ENCODE measurements around the gene EEFSEC. TPM values are rescaled to one million over a fixed set of nuclear protein-coding genes. Genes with fewer than 3 reads are reported as not detected.

Gene EEFSEC
- total and polyA plus RNA-seq, 2 experiments from 2014 or later, result 26.7 to 47.9 TPM

DNA sequence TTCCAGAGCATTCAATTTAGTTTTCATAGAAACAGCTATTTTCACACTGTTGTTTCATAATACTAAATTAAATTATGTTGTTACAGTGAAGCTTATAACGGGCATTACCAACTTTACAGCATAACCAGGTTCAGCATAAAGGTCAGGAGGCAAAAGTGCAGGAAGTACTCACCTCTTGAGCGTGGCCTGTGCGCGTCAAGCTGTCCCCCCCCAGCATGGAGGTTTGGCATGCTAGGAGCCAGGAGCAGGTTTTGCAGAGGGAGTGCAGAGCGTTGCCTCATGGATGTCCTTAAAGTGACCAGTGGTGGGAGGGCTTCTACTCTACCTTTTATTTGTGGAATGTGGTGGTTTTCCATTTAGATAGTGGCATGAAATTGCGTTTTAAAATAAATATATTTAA is 104.4 kb downstream of the EEFSEC start:
- H3K4me3 ChIP-seq, result no peak overlapping the region
- H3K27ac ChIP-seq, result no peak overlapping the region
- TF ChIP-seq, protein P1, sequence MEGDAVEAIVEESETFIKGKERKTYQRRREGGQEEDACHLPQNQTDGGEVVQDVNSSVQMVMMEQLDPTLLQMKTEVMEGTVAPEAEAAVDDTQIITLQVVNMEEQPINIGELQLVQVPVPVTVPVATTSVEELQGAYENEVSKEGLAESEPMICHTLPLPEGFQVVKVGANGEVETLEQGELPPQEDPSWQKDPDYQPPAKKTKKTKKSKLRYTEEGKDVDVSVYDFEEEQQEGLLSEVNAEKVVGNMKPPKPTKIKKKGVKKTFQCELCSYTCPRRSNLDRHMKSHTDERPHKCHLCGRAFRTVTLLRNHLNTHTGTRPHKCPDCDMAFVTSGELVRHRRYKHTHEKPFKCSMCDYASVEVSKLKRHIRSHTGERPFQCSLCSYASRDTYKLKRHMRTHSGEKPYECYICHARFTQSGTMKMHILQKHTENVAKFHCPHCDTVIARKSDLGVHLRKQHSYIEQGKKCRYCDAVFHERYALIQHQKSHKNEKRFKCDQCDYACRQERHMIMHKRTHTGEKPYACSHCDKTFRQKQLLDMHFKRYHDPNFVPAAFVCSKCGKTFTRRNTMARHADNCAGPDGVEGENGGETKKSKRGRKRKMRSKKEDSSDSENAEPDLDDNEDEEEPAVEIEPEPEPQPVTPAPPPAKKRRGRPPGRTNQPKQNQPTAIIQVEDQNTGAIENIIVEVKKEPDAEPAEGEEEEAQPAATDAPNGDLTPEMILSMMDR (IDR thresholded peaks at IDR 0.05; ENCODE audit: low read depth, low read length), result no peak
- H3K9me3 ChIP-seq (ENCODE audit: low read depth), result peaks cover 4% of the 10 kb centered on the region
- no peak for DNase-seq (ENCODE audit: low read depth in 1 of 2, low spot score in 1 of 2)
- H3K4me1 ChIP-seq (ENCODE audit: low read depth), result peaks cover 12% of the 10 kb centered on the region
- H3K27me3 ChIP-seq, result no peaks in the 10 kb centered on the region
- no peaks in the 10 kb centered on the region for H3K36me3 ChIP-seq

DNA sequence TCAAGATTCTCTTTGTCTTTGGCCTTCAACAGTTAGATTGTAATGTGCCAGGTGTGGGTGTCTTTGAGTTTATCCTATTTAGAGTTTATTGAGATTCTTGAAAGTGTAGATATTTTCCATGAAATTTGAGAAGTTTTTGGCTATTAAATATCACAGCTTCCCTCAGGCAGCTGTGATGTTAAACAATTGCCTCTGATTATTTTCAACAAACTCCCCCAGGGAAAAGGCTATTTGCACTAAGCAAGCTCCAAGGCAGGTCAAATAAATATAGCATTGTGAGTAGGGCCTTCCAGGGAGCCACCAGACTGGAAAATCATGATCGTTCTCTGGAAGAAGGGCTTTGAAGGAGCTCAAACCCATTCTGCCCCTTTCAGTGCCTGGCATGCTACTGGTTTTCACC is 107.0 kb downstream of the EEFSEC start:
- Histone ChIP-seq H3K9me3 (ENCODE audit: low read depth) (peaks cover 4% of the 10 kb centered on the region), H3K27ac (no peak overlapping the region), H3K27me3 (no peaks in the 10 kb centered on the region), H3K4me3 (no peak overlapping the region), H3K36me3 (no peaks in the 10 kb centered on the region), H3K4me1 (ENCODE audit: low read depth) (no peaks in the 10 kb centered on the region)
- DNase-seq (ENCODE audit: low read depth in 1 of 2, low spot score in 1 of 2), result no peak
- TF ChIP-seq, protein P1 (IDR thresholded peaks at IDR 0.05; ENCODE audit: low read depth, low read length), result no peak

DNA sequence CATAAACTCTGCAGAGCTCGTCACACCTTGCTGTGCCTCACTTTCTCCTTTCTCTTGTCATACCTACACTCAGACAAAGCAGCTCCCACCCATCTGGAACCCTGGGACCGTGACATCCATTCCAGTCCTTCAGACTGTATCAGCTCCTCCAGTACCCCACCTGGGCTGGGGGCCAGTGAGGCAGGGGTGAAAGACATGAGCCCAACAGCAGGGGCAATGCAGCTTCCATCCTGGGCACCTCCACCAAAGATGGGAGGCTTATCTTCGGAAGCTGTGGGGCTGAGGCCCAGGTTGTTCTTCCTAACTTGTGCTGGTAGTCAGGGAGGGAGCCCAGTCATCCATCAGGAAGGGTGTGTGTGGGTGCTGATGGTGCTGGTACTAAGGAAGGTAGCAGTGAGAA is 109.2 kb downstream of the EEFSEC start:
- TF ChIP-seq, protein P1 (IDR thresholded peaks at IDR 0.05; ENCODE audit: low read depth, low read length), result no peak
- Histone ChIP-seq H3K9me3 (ENCODE audit: low read depth) (peaks cover 4% of the 10 kb centered on the region), H3K27ac (no peak overlapping the region), H3K27me3 (no peaks in the 10 kb centered on the region), H3K4me1 (ENCODE audit: low read depth) (peaks cover 7% of the 10 kb centered on the region), H3K36me3 (no peaks in the 10 kb centered on the region), H3K4me3 (no peak overlapping the region)
- no peak for DNase-seq (ENCODE audit: low read depth in 1 of 2, low spot score in 1 of 2)

DNA sequence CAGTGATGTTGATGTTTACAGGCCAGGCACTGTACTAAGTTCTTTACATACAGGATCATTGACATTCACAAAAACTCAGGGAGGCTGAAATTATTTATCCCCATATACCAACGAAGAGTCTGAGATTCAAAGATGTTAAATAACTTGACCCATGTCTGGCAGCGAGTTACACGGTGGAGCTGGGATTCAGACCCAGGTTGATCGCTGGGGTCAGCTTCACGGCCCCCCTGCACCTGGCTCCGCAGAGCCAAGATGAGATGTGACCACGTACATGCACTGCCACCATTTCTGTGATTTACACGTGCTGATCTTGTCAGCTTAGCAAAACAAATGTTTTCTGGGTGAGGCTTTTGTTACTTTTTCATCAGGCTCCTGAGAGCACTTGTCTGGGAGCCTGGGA is 109.8 kb downstream of the EEFSEC start:
- no peak overlapping the region for H3K27ac ChIP-seq
- H3K36me3 ChIP-seq, result no peaks in the 10 kb centered on the region
- H3K4me1 ChIP-seq (ENCODE audit: low read depth), result peaks cover 14% of the 10 kb centered on the region
- no peaks in the 10 kb centered on the region for H3K27me3 ChIP-seq
- peaks cover 4% of the 10 kb centered on the region for H3K9me3 ChIP-seq (ENCODE audit: low read depth)
- TF ChIP-seq, protein P1 (IDR thresholded peaks at IDR 0.05; ENCODE audit: low read depth, low read length), result no peak
- no peak for DNase-seq (ENCODE audit: low read depth in 1 of 2, low spot score in 1 of 2)
- no peak overlapping the region for H3K4me3 ChIP-seq

DNA sequence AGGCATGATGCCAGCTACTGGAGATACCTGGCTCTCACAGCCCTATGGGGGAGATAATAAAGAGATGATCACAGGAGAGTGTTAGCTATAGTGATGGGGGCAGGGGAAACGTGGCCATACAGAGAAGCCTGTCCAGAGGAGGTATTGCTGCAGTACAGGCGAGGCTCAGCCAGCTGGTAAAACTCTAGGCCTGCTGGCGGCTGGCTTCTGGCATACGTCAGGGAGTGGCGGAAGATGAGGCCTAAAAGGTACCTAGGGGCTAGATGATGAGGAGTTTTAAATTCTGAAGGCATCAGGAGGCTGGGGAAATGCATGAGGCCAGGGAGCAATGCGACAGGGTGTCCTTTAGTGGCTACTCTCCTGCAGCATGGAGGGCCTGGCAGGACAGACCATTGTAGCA is 110.7 kb downstream of the EEFSEC start:
- TF ChIP-seq, protein P1 (IDR thresholded peaks at IDR 0.05; ENCODE audit: low read depth, low read length), result no peak
- Histone ChIP-seq H3K4me3 (no peak overlapping the region), H3K4me1 (ENCODE audit: low read depth) (peaks cover 15% of the 10 kb centered on the region), H3K9me3 (ENCODE audit: low read depth) (peaks cover 4% of the 10 kb centered on the region), H3K36me3 (no peaks in the 10 kb centered on the region), H3K27me3 (no peaks in the 10 kb centered on the region), H3K27ac (no peak overlapping the region)
- DNase-seq (ENCODE audit: low read depth in 1 of 2, low spot score in 1 of 2), result peak; percentile 9 to 21

DNA sequence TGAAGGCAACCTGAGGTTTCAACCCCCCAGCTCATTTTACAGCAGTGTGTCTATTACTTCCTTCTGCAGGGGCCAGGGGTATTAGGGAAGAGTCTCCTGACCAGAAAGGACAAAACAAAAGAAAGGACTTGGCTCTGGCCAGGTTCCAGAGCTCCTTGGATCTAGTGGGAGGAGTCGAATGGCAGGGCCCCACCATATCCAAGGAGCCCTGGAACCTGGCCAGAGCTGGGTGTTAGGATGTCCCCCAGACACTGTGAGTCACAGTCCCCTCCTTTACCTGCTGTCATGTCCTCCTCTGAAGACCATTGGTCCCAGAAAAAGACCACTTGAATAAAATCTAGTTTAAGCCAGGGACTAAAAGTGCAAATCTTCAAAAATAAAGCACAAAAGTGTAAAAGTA is 113.2 kb downstream of the EEFSEC start:
- Histone ChIP-seq H3K9me3 (ENCODE audit: low read depth) (no peaks in the 10 kb centered on the region), H3K4me1 (ENCODE audit: low read depth) (peaks cover 22% of the 10 kb centered on the region), H3K36me3 (no peaks in the 10 kb centered on the region), H3K4me3 (no peak overlapping the region), H3K27me3 (no peaks in the 10 kb centered on the region), H3K27ac (no peak overlapping the region)
- peak in 1 of 2 donors; percentile 48 for DNase-seq (ENCODE audit: low read depth in 1 of 2, low spot score in 1 of 2)
- TF ChIP-seq, protein P1 (IDR thresholded peaks at IDR 0.05; ENCODE audit: low read depth, low read length), result no peak

Measured in cardiac muscle cell (in vitro differentiated cells and primary cell).